Measurements from ENCODE around the gene VGLL4. TPM values are rescaled to one million over a fixed set of nuclear protein-coding genes. Genes with fewer than 3 reads are reported as not detected.
A peak's percentile ranks its signal among the peaks of the same experiment; 100 is the strongest.

The VGLL4 gene
- total RNA-seq, 2 donors from 2014 or later, result 47.5 to 49.7 TPM

- H3K4me3 Mint-ChIP-seq, result peak overlapping the region; percentile 17
- peak overlapping the region; percentile 27 for H3K4me3 ChIP-seq (ENCODE audit: low read length)
- H3K27me3 ChIP-seq (ENCODE audit: control insufficient read depth, insufficient read depth, low read length, poor library complexity, severe bottlenecking), result no peaks in the 10 kb centered on the region
- peak overlapping the region; percentile 57 for H3K27ac ChIP-seq (ENCODE audit: low read depth, low read length)
- H3K27ac Mint-ChIP-seq, result peak overlapping the region; percentile 91
- TF ChIP-seq CTCF (conservative IDR thresholded peaks at IDR 0.05), result no peak
- H3K27me3 Mint-ChIP-seq (ENCODE audit: insufficient read depth), result no peaks in the 10 kb centered on the region
- H3K9me3 Mint-ChIP-seq, result no peaks in the 10 kb centered on the region
- peaks cover 49% of the 10 kb centered on the region for H3K4me1 Mint-ChIP-seq
- H3K9ac ChIP-seq (ENCODE audit: extremely low read depth, low read length, poor library complexity, severe bottlenecking), result peak overlapping the region; percentile 39
- no peak for DNase-seq
- H3K36me3 Mint-ChIP-seq (ENCODE audit: low read depth), result peaks cover 9% of the 10 kb centered on the region
- WGBS, 2 experiments (ENCODE audit: insufficient coverage in 1 of 2, insufficient read length in 1 of 2), result 70 to 87% methylated on average over 3 to 11 of the region's 11 CpGs
- no peaks in the 10 kb centered on the region for H3K9me3 ChIP-seq (ENCODE audit: control insufficient read depth, low read length)
- H3K4me1 ChIP-seq (ENCODE audit: control insufficient read depth, insufficient read depth, low read length), result peaks cover 27% of the 10 kb centered on the region
- H3K36me3 ChIP-seq (ENCODE audit: control insufficient read depth, insufficient read depth, low read length), result no peaks in the 10 kb centered on the region
Observed at GRCh38 chr3:11637901-11638458, 5.7 kb downstream of the VGLL4 start.

- H3K9ac ChIP-seq (ENCODE audit: extremely low read depth, low read length, poor library complexity, severe bottlenecking), result no peak overlapping the region
- H3K4me1 ChIP-seq (ENCODE audit: control insufficient read depth, insufficient read depth, low read length), result peaks cover 33% of the 10 kb centered on the region
- no peak overlapping the region for H3K27ac Mint-ChIP-seq
- WGBS, 2 experiments (ENCODE audit: insufficient coverage in 1 of 2, insufficient read length in 1 of 2), result 82 to 100% methylated on average over 1 to 3 of the region's 3 CpGs
- no peak overlapping the region for H3K4me3 Mint-ChIP-seq
- no peaks in the 10 kb centered on the region for H3K9me3 ChIP-seq (ENCODE audit: control insufficient read depth, low read length)
- no peaks in the 10 kb centered on the region for H3K27me3 Mint-ChIP-seq (ENCODE audit: insufficient read depth)
- no peaks in the 10 kb centered on the region for H3K36me3 ChIP-seq (ENCODE audit: control insufficient read depth, insufficient read depth, low read length)
- H3K4me1 Mint-ChIP-seq, result peaks cover 54% of the 10 kb centered on the region
- no peak overlapping the region for H3K4me3 ChIP-seq (ENCODE audit: low read length)
- no peak for TF ChIP-seq CTCF (conservative IDR thresholded peaks at IDR 0.05)
- no peak for DNase-seq
- H3K27me3 ChIP-seq (ENCODE audit: control insufficient read depth, insufficient read depth, low read length, poor library complexity, severe bottlenecking), result no peaks in the 10 kb centered on the region
- H3K27ac ChIP-seq (ENCODE audit: low read depth, low read length), result no peak overlapping the region
- peaks cover 11% of the 10 kb centered on the region for H3K36me3 Mint-ChIP-seq (ENCODE audit: low read depth)
- no peaks in the 10 kb centered on the region for H3K9me3 Mint-ChIP-seq
Observed at GRCh38 chr3:11636394-11636770, 7.3 kb downstream of the VGLL4 start.

- Histone ChIP-seq H3K36me3 (ENCODE audit: control insufficient read depth, insufficient read depth, low read length) (no peaks in the 10 kb centered on the region), H3K4me3 (ENCODE audit: low read length) (no peak overlapping the region), H3K9me3 (ENCODE audit: control insufficient read depth, low read length) (no peaks in the 10 kb centered on the region), H3K9ac (ENCODE audit: extremely low read depth, low read length, poor library complexity, severe bottlenecking) (no peak overlapping the region), H3K4me1 (ENCODE audit: control insufficient read depth, insufficient read depth, low read length) (peaks cover 35% of the 10 kb centered on the region), H3K27me3 (ENCODE audit: control insufficient read depth, insufficient read depth, low read length, poor library complexity, severe bottlenecking) (no peaks in the 10 kb centered on the region), H3K27ac (ENCODE audit: low read depth, low read length) (peak overlapping the region; percentile 16)
- peaks cover 56% of the 10 kb centered on the region for H3K4me1 Mint-ChIP-seq
- H3K27ac Mint-ChIP-seq, result no peak overlapping the region
- H3K9me3 Mint-ChIP-seq, result no peaks in the 10 kb centered on the region
- no peak for TF ChIP-seq CTCF (conservative IDR thresholded peaks at IDR 0.05)
- H3K27me3 Mint-ChIP-seq (ENCODE audit: insufficient read depth), result no peaks in the 10 kb centered on the region
- no peak for DNase-seq
- no peak overlapping the region for H3K4me3 Mint-ChIP-seq
- 90 to 94% methylated on average over 6 to 7 of the region's 7 CpGs for WGBS, 2 experiments (ENCODE audit: insufficient coverage in 1 of 2, insufficient read length in 1 of 2)
- peaks cover 11% of the 10 kb centered on the region for H3K36me3 Mint-ChIP-seq (ENCODE audit: low read depth)
Observed at GRCh38 chr3:11635680-11636393, 7.9 kb downstream of the VGLL4 start.
